SK-N-SH treated with all-trans-retinoic acid at 6 μM for 48 hours (cell line): Measurements from ENCODE around the gene ZNF829.

ENCODE experiments used
- CREB5 ChIP-seq: fragments of 250-450 bp; sonication (Bioruptor Pico); IDR thresholded peaks from 2 replicates; pipeline ENCODE4 v1.5.1; 2020; ENCODE audit warnings: low read depth, mild to moderate bottlenecking, moderate library complexity
- CSDC2 ChIP-seq: fragments of 250-450 bp; sonication (Bioruptor Pico); IDR thresholded peaks from 2 replicates; pipeline ENCODE4 v1.5.0; 2020; ENCODE audit warnings: mild to moderate bottlenecking, moderate library complexity
- ESRRG ChIP-seq: fragments of 250-450 bp; sonication (Bioruptor Pico); IDR thresholded peaks from 2 replicates; pipeline ENCODE4 v1.6.1; 2021; ENCODE audit warnings: mild to moderate bottlenecking
- GLIS3 ChIP-seq: fragments of 250-450 bp; sonication (Bioruptor Pico); IDR thresholded peaks from 2 replicates; pipeline ENCODE4 v1.5.0; 2020; ENCODE audit warnings: mild to moderate bottlenecking, moderate library complexity
- ISL1 ChIP-seq: fragments of 250-450 bp; sonication (Bioruptor Pico); IDR thresholded peaks from 2 replicates; pipeline ENCODE4 v2.1.2; 2022; ENCODE audit warnings: mild to moderate bottlenecking, moderate library complexity
- ZFP30 ChIP-seq: fragments of 450-650 bp; formaldehyde crosslinking; IDR thresholded peaks from 2 replicates; pipeline ENCODE4 v1.5.0; 2022; ENCODE audit warnings: mild to moderate bottlenecking, moderate library complexity
- ZNF70 ChIP-seq: fragments of 450-650 bp; formaldehyde crosslinking; IDR thresholded peaks from 2 replicates; pipeline ENCODE4 v1.5.0; 2020; ENCODE audit warnings: mild to moderate bottlenecking, moderate library complexity

DNA sequence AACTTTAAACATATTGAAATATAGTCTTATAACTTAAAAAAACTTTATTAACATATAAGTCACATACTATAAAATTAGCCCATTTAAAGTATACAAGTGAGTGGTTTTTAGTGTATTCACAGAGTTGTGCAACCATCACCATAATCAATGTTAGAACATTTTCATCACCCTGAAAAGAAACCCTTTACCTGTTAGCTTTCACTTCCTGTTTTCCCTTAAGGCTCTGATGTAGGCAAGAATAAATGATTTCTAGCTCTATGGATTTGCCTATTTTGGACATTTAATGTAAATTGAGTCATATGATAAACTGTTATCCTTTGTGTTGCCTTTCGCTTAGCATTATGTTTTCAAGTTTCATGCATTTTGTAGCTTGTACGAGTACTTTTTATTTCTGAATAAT lies 15.6 kb upstream of the ZNF829 start:
- TF ChIP-seq CSDC2 (CRISPR knock-in tag) = no peak
- no peak for TF ChIP-seq ESRRG (CRISPR knock-in tag)
- TF ChIP-seq ZFP30 = no peak
- TF ChIP-seq CREB5 (CRISPR knock-in tag) = no peak
- TF ChIP-seq ZNF70 = no peak
- TF ChIP-seq GLIS3 (CRISPR knock-in tag) = no peak
- TF ChIP-seq ISL1 = no peak
